Panc1 (cell line): Measurements from ENCODE around the gene ZSCAN2. TPM values are rescaled to one million over a fixed set of nuclear protein-coding genes. Genes with fewer than 3 reads are reported as not detected.

Experiments used
- ATAC-seq: fragments of 200-7000 bp; cut with Tn5 transposase; 2 replicates; pipeline ENCODE4 v1.9.1; 2020; ENCODE audit warnings: mild to moderate bottlenecking, moderate library complexity
- BruUV-seq: library from RNA; stranded (reverse); fragments of 400-500 nt; replicated peaks from 2 replicates; lab custom pipeline; 2021; lab: Mats Ljungman, UMichigan
- CTCF ChIA-PET: fragments of 300-600 bp; sonication (Branson Sonifier 250); formaldehyde crosslinking; loops from one replicate; lab custom pipeline; 2022; ENCODE audit warnings: antibody characterized with exemption; lab: Charles Lee
- POLR2A ChIA-PET: fragments of 300-600 bp; sonication (Branson Sonifier 250); formaldehyde crosslinking; loops from one replicate; lab custom pipeline; 2022; ENCODE audit warnings: antibody characterized with exemption; lab: Charles Lee
- DNase-seq: peaks from one replicate; pipeline ENCODE4 v3.0.0-alpha.2; 2010; ENCODE audit warnings: low read depth, low spot score
- H3K27ac ChIP-seq: 2 replicates; pipeline ENCODE4 v1.5.1; 2011; ENCODE audit warnings: mild to moderate bottlenecking, low read length, inconsistent platforms
- H3K27me3 ChIP-seq: fragments of 200-500 bp; sonication (Bioruptor generic); 2 replicates; pipeline ENCODE4 v1.6.0; 2014; ENCODE audit warnings: low read length, inconsistent platforms; ENCODE audit not compliant: control insufficient read depth, insufficient read depth
- H3K36me3 ChIP-seq: fragments of 200-500 bp; sonication (Bioruptor generic); 2 replicates; pipeline ENCODE4 v1.5.1; 2014; ENCODE audit warnings: inconsistent platforms, mild to moderate bottlenecking, low read length, moderate library complexity; ENCODE audit not compliant: control insufficient read depth, insufficient read depth
- H3K4me1 ChIP-seq: 2 replicates; pipeline ENCODE4 v1.5.1; 2011; ENCODE audit warnings: inconsistent platforms, mild to moderate bottlenecking, low read length, moderate library complexity; ENCODE audit not compliant: control insufficient read depth, insufficient read depth
- H3K4me3 ChIP-seq, 2 experiments: 2 replicates each; pipeline ENCODE4 v1.5.1; 2011 to 2012; ENCODE audit warnings: low read depth in 2 of 2, low read length in 2 of 2, mild to moderate bottlenecking in 2 of 2, inconsistent platforms in 1 of 2, moderate library complexity in 1 of 2
- H3K9me3 ChIP-seq: fragments of 200-500 bp; sonication (Bioruptor generic); 2 replicates; pipeline ENCODE4 v1.5.1; 2014; ENCODE audit warnings: low read depth, mild to moderate bottlenecking, inconsistent platforms, low read length, moderate library complexity; ENCODE audit not compliant: control insufficient read depth, insufficient read depth
- CTCF ChIP-seq: fragments of 450-650 bp; IDR thresholded peaks from 2 replicates; pipeline ENCODE4 v1.5.1; 2017; ENCODE audit warnings: mild to moderate bottlenecking
- POLR2AphosphoS5 ChIP-seq: IDR thresholded peaks from 2 replicates; pipeline ENCODE4 v1.6.1; 2012; ENCODE audit warnings: mild to moderate bottlenecking, low read depth, low read length, moderate library complexity
- REST ChIP-seq, 2 experiments: IDR thresholded peaks; 2 replicates each; pipeline ENCODE4 v1.6.1; 2011 to 2012; ENCODE audit warnings: low read depth in 2 of 2, control low read depth in 1 of 2, low read length in 1 of 2, mild to moderate bottlenecking in 1 of 2, moderate library complexity in 1 of 2; ENCODE audit not compliant: insufficient read depth in 1 of 2
- SIN3A ChIP-seq: IDR thresholded peaks from 2 replicates; pipeline ENCODE4 v1.6.1; 2012; ENCODE audit warnings: low read depth, mild to moderate bottlenecking, low read length, moderate library complexity, borderline replicate concordance; ENCODE audit not compliant: insufficient read depth
- TCF7L2 ChIP-seq: IDR thresholded peaks from 2 replicates; pipeline ENCODE4 v1.6.1; 2011; ENCODE audit warnings: mild to moderate bottlenecking, low read depth, low read length, inconsistent platforms
- in situ Hi-C: cut with HindIII; loops from 2 replicates; pipeline ENCODE4 v1.10.0; 2016; ENCODE audit warnings: low sequenced_read_pairs, low pct_unique_long_range_greater_than_20kb
- intact Hi-C: fragments of 100-400 bp; cut with micrococcal nuclease; formaldehyde crosslinking; loops from one replicate; pipeline ENCODE4 v1.10.0; 2022; ENCODE audit not compliant: unreplicated experiment
- total RNA-seq: library from RNA; stranded (reverse); gene quantifications from one replicate; pipeline ENCODE4 v1.2.1, GENCODE V29; 2021; ENCODE audit not compliant: unreplicated experiment

ZSCAN2 gene
- total RNA-seq, 1 experiment from 2014 or later: 16.8 TPM

GRCh38 chr15:84588053-84588874, 12.5 kb upstream of the ZSCAN2 start:
- Histone ChIP-seq H3K9me3 (no peaks in the 10 kb centered on the region), H3K4me1 (no peaks in the 10 kb centered on the region), H3K4me3 (peak overlapping the region; percentile 34 to 47), H3K36me3 (no peaks in the 10 kb centered on the region), H3K27ac (no peak overlapping the region), H3K27me3 (no peaks in the 10 kb centered on the region)
- in situ Hi-C loops: no loop called here
- ATAC-seq (peak; percentile 100), DNase-seq (peak; percentile 41)
- TF ChIP-seq REST (IDR thresholded peaks at IDR 0.05; ENCODE audit: insufficient read depth in 1 of 2, low read depth in 2 of 2, low read length in 1 of 2): no peak
- TF ChIP-seq SIN3A: peak; percentile 42; the same call in 1 of the 2 replicates
- no peak for TF ChIP-seq POLR2AphosphoS5
- TF ChIP-seq TCF7L2: no peak
- TF ChIP-seq CTCF: peak; percentile 93
- CTCF ChIA-PET: interaction anchor here (0.6 to 1.1 kb wide), 8 partner anchors 10 to 310 kb away, joined by 3 to 12 read pairs (median 6); no protein-coding TSS in a partner anchor
- POLR2A ChIA-PET: interaction anchor here (0.6 to 0.7 kb wide), 2 partner anchors 348 to 600 kb away, joined by 7 to 11 read pairs; no protein-coding TSS in a partner anchor
- intact Hi-C loops: loop anchor here (5.0 kb wide), 1 partner anchor 339 kb away; no protein-coding TSS in a partner anchor
- no TSS peak for BruUV-seq

- H3K4me1 ChIP-seq: no peaks in the 10 kb centered on the region
- intact Hi-C loops: no loop called here
- H3K27me3 ChIP-seq: no peaks in the 10 kb centered on the region
- H3K27ac ChIP-seq: no peak overlapping the region
- ChIA-PET CTCF (no interaction called here), POLR2A (no interaction called here)
- ATAC-seq (no peak), DNase-seq (no peak)
- no peaks in the 10 kb centered on the region for H3K36me3 ChIP-seq
- H3K9me3 ChIP-seq: no peaks in the 10 kb centered on the region
- TF ChIP-seq POLR2AphosphoS5 (no peak), CTCF (no peak), TCF7L2 (no peak), SIN3A (no peak), REST (IDR thresholded peaks at IDR 0.05; ENCODE audit: insufficient read depth in 1 of 2, low read depth in 2 of 2, low read length in 1 of 2) (no peak)
- BruUV-seq: no TSS peak
- no peak overlapping the region for H3K4me3 ChIP-seq
- in situ Hi-C loops: no loop called here
Measured at GRCh38 chr15:84590406-84590805, 10.4 kb upstream of the ZSCAN2 start.
